IPS DF 19.7 (cell line): ENCODE data around the gene PGP.

Experiments used
- DNase-seq: peaks from one replicate; pipeline ENCODE4 v3.0.0-alpha.2; 2013; ENCODE audit warnings: low read depth, low spot score

PGP gene

GRCh38 chr16:2166263-2167067, 48.2 kb downstream of the PGP start:
- DNase-seq, result no peak

GRCh38 chr16:2165861-2166260, 48.8 kb downstream of the PGP start:
- DNase-seq, result no peak

- no peak for DNase-seq
Measured at GRCh38 chr16:2163211-2163881, 51.3 kb downstream of the PGP start.

GRCh38 chr16:2162676-2163118, 51.9 kb downstream of the PGP start:
- no peak for DNase-seq

GRCh38 chr16:2161911-2162310, 52.7 kb downstream of the PGP start:
- no peak for DNase-seq
